Frontal cortex (tissue), 4 donors: ENCODE measurements around the gene SNTG2. TPM values are rescaled to one million over a fixed set of nuclear protein-coding genes. Genes with fewer than 3 reads are reported as not detected.
A peak's percentile ranks its signal among the peaks of the same experiment; 100 is the strongest.
"Not testable (repeated sequence)": the region's sequence is repeated elsewhere in the genome, so short reads cannot be mapped to it uniquely, and the experiment has no call there.

Source experiments
- DNase-seq, 2 donors: peaks; one replicate each; pipeline ENCODE4 v3.0.0; 2012; ENCODE audit warnings: low spot score in 2 of 2
- FAIRE-seq: peaks from 2 replicates; lab custom pipeline; 2012; peaks lifted over from hg19 to GRCh38; lab: Jason Lieb, UNC
- total RNA-seq: library from RNA; depleted of rRNA; stranded (reverse); fragments of >200 nt; gene quantifications from one replicate; pipeline ENCODE4 v1.2.3, GENCODE V29; 2014
- donor health status: control.
- donor health status: control.
- donor health status: control.

Gene SNTG2
- 4.5 TPM for total RNA-seq

DNA sequence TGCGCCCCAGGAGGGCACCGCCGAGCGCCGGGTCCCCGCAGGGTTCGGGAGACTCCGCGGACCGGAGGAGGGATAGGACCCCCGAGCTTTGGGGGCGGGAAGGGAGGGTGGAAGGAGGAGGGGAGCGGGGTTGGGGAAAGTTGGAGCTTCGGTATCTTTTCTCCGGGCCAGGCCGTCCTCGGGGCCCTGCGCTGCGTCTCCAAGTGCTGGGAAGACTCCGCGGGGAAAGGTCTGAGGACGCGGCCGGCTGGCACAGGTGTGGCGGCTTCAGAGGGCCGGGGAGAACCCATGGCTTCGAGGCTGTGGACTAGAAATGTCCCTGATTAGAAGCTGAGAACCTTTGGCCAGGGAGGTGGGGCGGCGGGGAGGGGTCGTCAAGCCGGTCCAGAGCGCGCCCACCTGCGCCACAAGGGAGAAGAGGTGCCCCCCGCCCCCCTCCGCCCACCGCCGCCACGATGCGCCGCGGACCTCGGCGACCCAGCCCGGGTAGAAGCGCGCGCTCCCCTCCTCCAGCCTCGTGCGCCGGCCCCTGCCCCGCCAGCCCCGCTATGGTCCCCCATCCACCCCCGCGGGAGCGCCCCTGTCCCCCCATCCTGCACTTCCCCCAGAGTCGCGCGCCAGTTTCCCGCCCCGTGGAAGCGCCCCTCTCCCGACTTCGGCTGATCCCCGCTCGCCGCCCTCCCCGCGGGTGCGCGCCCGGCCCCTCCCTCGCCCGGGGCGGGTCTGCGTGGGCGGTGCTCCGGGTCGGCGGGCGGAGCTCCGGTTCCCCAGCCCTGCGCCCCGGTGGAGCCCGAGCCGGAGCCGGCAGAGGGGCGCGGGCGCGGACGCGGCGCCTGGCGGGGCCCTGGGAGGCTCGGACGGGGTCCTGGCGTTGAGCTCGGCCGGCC lies at the start of gene SNTG2:
SNTG2 (plus strand) TSS at position 770 of the 887 bp plus-strand sequence. CDS start 148 bp downstream, outside the sequence.
- peak; percentile 54 to 68 for DNase-seq
- FAIRE-seq: no peak

DNA sequence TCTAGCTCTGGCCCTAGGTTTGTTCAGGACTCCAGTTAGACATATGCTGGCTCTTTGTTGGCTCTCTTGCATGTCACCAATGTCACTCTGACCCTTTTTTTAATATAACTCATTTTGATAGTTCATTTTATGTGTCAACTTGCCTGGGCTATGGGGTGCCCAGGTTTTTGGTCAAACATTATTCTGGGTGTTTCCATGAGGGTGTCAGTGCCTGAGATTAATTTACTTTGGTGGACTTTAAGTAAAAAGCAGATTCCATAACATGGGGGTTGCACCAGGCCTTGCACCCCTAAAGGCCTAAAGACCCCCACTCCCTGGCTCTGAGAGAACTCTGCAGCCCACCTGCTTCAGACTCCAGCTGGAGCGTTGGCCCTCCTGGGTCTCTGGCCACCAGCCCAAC lies 48.1 kb upstream of the SNTG2 start:
- DNase-seq (no peak), FAIRE-seq (no peak)

DNA sequence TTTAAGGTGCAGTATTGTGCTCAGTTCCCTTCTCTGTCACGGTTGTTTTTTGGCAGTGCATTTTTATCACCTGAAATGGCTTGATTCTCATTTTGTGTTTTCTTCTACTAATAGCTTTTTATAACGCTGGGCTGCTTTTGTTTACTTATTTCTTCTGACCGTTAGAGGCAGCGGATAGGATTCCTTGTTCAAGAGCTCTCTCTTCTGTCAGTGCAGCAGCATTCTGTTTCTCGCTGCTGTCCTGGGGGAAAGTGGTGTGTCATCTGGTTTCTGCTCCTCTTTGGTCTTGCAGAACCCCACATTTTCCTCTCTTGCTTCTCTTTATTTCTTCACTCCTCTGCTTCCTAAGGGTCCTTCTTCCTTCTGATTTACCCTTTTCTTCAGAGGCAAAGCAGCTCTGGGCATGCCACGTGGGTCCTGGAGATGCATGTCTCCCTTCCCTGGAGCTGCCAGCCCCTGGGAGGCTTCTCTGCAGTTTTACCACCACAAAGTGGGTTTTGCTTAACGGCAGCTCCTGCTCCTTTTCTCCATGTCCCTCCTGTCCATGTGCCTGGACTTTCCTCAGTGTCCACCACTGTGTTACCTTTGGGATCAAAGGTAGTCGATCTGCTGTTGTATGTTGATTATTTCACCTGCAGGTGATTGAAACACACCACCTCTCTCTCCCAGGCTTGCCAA lies 47.3 kb upstream of the SNTG2 start:
- no peak for FAIRE-seq
- no peak for DNase-seq

DNA sequence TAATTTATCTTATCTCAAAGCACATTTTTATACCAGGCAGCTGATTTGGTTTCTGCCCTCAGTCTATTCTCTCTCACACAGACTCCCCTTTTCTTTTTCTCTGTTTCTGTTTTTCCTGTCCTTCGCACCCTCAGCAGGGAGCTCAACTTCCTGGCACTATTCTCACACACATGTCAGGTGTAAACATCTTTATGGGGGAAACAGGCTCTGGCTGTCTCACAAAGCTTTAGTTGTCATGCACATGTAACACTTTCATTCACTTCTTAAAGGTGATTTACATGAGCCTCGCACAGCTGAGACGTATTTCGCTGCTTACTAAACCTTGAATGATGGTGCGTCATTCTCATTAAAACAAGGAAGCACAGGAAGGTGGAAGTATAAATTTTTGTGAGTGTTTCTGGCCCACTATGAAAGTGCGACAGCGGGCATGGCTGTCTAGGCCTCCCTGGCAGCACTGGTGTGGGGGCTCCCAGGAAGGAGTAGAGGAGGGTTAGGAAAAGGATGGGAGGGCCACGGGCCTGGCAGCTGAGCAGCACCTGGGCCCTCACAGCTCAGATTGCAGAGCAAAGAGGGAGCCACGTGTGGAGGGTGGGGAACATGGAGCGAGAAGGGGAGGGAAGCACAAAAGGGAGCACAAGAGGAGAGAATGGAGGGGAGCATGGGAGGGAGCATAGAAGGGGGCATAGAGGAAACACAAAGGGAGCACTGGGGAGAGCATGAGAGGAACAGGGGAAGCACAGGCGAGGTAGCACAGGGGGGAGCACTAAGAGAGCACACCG lies 46.2 kb upstream of the SNTG2 start:
- no peak for FAIRE-seq

DNA sequence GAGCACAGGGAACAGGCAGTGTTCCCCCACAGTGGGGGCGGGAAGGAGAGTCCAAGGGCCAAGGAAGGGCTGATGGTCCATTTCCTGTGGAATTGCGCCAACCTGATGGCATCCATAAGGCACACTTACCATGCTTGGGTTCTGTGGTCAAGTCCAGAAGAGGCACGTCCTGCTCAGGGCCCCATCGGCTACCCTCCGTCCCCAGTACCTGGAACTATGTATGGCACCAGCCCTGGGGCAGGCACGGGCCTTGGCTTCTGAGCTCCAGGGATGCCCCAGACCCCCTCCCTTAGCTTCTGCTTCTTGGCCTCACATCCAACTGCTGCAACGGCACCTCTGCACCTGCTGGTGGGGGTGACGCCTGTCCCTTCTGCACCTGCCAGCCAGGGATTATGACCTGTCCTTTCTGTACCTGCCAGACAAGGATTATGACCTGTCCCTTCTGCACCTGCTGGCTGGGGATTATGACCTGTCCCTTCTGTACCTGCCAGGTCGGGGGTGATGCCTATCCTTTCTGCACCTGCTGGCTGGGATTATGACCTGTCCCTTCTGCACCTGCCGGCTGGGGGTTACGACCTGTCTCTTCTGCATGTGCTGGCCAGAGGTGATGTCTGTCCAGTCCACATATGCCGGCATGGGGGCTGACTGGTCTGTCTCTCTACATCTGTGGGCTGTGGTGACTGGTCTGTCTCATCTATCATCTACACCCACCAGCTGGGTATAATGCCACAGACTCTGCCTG lies 45.4 kb upstream of the SNTG2 start:
- DNase-seq: no peak
- FAIRE-seq: no peak

More for the DNA sequence above, 46.2 kb upstream of the SNTG2 start:
- no peak for DNase-seq

DNA sequence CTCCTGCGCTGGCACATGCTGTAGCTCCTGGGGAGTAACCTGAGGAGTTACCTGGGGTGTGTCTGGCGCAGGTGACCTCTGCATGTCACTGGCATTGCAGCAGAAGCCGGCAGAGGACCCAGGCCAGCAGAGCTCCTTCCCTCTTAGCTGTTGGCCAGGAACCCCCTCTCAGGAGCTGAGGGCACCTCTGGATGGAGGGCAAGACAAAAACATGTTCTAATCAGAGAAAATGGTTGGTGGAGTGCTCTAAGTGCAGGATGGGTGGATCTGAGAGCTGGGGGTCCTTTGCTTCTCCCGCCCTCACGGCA lies 44.9 kb upstream of the SNTG2 start:
- FAIRE-seq (no peak), DNase-seq (no peak)

DNA sequence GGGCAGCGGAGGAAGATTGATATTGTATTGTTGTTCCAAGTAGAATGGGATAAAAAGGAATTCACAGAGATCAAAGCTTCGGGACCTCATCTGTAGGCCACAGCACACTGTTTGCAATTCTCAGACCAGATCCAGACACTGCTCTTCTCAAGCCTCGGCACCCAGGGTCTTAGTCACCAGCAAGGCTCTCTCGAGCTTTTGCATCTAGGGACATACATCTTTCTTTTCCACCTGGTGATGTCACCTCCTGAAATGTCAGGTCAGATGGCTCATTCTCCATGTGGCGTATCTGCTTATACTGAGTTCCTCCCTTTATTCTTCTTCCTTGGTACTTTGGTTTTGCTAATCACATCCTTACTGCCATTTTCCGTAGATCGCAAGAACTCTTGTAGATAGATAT lies 42.9 kb upstream of the SNTG2 start:
- no peak for DNase-seq
- FAIRE-seq: no peak

DNA sequence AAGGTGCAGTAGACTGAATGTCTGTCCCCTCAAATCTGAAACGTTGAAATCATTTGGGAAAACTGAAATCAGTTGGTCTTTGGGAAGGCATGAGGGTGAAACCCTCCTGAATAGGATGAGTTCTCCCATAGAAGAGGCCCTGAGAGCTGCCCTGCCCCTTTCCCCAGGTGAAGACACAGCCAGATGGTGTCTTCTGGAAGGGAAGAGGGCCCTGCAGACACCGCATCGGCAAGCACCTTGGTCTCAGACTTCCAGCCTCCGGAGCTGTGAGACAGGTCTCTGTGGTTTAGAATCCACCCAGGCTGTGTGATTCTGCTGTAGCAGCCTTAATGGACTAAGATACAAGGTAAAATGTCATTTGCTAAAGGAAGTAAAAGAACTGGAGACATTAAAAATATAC lies 42.1 kb upstream of the SNTG2 start:
- DNase-seq (no peak), FAIRE-seq (no peak)

DNA sequence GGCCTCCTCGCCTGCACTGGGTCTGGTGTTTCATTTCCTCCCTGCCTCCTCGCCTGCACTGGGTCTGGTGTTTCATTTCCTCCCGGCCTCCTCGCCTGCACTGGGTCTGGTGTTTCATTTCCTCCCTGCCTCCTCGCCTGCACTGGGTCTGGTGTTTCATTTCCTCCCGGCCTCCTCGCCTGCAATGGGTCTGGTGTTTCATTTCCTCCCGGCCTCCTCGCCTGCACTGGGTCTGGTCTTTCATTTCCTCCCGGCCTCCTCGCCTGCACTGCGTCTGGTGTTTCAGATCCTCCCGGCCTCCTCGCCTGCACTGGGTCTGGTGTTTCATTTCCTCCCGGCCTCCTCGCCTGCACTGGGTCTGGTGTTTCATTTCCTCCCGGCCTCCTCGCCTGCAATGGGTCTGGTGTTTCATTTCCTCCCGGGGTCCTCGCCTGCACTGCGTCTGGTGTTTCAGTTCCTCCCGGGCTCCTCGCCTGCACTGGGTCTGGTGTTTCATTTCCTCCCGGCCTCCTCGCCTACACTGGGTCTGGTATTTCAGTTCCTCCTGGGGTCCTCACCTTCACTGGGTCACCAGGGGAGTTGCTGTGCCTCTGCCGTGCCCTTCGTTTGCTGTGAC lies 40.8 kb upstream of the SNTG2 start:
- DNase-seq, FAIRE-seq: not testable (repeated sequence)

DNA sequence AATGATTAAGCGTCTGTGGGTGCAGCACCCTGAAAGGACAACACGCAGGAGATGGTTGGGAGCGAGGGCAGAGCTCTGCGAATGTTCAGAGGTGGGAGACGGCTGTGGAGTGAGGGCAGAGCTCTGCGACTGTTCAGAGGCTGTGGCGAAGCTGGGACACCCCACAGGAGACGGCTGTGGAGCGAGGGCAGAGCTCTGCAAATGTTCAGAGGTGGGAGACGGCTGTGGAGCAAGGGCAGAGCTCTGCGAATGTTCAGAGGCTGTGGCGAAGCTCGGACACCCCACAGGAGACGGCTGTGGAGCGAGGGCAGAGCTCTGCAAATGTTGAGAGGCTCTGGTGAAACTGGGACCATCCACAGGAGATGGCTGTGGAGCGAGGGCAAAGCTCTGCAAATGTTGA lies 40.0 kb upstream of the SNTG2 start:
- DNase-seq: no peak
- FAIRE-seq: no peak

DNA sequence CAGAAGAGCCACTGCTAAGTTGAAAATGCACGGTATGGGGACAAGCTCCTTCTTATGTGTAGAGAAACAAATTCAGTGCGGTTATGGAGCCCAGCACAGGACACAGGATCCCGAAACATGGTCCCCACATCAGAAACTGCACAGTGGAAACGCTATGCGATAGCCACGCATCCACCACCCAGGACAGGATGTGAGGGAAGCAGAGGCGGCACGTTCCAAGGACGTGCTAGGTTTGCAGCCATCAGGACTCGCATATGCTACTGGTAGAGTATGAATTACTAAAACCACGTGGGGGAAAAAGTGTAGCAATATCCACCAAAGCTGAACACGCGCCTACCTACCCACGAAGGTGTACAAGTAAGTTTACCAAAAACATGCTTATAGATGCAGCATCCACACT lies 34.7 kb upstream of the SNTG2 start:
- DNase-seq (no peak), FAIRE-seq (no peak)

DNA sequence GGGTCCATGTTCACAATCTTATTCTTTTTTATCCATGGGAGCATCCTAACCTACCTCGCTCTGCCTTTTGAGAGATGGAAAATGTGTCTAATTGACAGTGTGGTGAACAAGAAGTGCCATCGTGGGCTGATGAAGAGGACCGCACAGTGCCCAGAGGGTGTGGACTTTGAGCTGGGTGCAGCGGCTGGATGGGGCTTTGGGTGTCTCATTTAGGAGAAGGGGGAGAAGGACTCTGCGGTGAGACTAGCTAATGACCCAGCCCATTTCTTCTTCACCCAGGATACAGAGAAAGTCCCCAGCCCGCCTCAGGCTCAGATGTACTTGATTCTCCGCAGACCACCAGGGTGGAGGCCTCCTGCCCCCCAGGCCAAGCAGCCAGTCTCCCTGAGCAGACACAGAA lies 33.7 kb upstream of the SNTG2 start:
- no peak for FAIRE-seq
- DNase-seq: no peak

DNA sequence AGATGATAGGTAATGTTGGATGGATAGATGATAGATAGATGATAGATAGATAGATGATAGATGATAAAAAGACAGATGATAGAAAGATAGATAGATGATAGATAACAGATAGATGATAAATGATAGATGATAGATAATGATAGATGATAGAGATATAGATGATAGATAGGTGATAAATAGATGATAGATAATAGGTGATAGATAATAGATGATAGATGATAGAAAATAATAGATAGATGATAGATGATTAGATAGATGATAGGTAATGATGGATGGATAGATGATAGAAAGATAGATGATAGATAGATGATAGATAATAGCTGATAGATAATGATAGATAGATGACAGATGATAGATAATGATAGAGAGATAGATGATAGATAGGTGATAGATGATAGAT lies 31.0 kb upstream of the SNTG2 start:
- no peak for DNase-seq
- FAIRE-seq: no peak

DNA sequence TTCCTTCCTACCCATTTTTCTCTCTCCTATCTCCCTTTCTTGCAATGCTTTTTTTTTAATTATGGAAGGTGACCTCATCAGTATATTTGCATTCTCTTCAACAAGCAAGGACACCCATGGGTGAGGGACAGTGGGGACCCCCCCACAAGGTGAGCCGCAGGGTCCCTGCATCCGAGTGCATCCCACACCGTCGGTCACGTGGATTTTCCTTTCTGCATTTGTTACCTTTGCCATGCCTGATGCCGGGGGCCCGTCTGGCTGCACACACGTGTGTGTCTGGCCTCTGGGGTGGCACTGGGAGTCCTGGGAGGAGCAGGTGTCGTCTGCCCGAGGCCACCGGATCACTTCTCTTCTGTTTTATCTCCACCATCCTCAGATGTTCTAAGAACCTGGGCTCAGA lies 30.1 kb upstream of the SNTG2 start:
- FAIRE-seq: no peak
- no peak for DNase-seq

DNA sequence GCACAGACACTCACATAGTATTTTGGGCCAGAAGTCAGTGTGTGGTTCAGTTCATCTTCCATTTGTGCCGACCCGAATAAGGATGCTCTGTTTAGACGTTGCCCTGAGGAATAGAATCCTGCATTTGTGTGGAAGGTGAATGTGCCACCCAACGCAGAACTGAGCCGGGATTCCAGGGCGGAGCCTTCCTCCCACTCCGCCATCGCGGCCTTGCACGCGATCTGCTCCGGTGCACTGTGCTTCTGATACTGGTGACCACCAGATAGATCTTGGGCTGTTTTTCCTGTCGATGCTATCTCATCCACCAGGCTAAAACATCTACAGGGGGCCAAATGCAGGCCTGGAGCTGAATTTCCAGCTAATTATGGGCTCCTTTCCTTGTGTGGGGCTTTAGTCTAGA lies 29.6 kb upstream of the SNTG2 start:
- DNase-seq: no peak
- no peak for FAIRE-seq

DNA sequence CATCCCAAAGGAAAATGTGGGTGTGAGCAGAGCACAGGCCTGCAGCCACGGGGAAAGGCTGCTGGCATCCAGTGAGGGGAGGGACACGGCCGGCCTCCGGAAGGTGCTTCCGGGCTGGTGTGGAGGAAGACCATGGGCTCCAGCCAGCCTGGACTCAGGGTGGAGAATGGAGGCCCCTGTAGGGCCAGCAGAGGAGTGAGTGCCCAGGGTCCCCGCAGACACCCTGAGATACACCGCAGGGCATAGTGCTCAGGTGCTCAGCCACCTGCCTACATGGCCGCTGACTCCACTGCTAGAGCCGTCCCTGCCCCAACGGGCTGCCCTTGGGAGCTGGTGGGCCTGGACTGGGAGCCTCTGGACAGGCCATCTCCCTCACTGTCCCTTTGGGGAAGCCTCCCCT lies 28.5 kb upstream of the SNTG2 start:
- FAIRE-seq: no peak
- no peak for DNase-seq

DNA sequence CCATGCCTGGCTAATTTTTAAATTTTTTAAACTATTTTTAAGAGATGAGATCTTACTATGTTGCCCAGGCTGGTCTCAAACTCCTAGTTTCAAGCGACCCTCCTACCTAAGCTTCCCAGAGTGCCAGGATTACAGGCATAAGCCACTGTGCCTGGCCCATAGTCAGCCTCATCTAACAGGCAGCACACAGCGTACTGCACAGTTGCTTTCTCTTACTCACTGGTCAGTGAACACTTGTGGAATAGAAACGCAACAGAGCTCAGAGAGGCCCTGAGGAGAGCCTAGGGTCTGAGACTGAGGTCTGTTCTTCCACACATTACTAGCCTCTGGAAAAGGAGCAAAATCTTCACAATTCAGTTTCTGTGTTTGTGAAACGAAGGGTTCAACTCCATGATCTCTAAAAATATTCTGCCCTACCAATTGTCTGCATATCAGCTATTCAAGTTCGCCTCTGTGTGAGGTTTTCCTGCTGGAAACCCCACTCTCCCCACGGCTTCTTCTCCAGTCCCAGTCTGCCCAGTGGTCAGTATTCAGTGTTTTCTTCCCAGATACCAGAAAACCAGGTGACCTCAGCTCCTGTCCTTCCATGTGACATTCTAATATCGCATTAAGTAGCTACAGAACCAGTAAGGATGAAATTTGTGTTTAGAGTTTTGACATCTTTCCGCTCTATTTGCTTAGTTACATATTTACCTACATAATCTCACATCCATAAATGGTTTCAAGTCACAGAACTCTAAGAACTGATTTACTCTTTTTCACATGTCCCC lies 26.6 kb upstream of the SNTG2 start:
- DNase-seq (no peak), FAIRE-seq (no peak)

DNA sequence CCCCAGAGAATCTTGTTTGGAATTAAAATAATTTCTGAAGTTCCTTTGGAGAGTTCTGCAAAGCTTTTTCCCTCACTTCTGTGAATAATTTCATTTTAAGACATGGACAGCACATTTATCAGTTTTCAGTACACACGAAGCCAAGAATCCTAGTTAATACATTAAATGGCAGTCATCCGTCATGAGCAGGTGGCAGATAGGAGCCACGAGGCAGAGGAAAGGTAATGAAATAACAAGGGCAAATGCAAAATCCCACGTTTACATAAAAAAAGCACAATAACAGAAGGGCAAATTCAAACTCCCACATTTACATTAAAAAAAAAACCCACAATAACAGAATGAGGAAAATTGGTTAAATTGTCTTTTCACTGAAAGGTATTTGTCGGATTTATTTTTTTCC lies 25.9 kb upstream of the SNTG2 start:
- no peak for FAIRE-seq
- no peak for DNase-seq

DNA sequence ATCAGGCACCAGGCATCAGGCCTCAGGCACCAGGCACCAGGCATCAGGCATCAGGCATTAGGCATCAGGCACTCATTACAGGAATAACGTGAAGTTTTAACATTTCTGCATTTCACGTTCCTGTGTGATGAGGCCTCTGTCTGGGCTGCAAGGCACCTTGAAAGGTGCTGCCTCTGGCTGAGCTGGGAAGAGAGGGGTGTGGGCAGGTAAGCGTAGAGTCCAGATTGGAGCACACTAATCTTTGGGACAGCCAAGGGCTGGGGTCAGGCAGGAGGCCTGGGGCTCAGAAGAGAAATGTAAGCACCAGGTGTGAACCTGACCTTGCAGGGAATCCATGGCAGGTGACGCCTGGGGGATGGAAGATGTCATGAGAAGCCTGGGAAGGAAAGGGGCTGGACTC lies 25.3 kb upstream of the SNTG2 start:
- FAIRE-seq (no peak), DNase-seq (no peak)
